Measurements from ENCODE around the gene PTPA.

PTPA gene

GRCh38 chr9:129145316-129145715, 34.1 kb downstream of the PTPA start:
- no peak for TF ChIP-seq FOXP2 (optimal IDR thresholded peaks at IDR 0.05; ENCODE audit: borderline replicate concordance, extremely low read depth, extremely low read length, insufficient read depth)
- TF ChIP-seq TAF1 (IDR thresholded peaks at IDR 0.05; ENCODE audit: borderline replicate concordance, insufficient read depth, low read length), result no peak
- no peak for TF ChIP-seq SIN3A (IDR thresholded peaks at IDR 0.05; ENCODE audit: borderline replicate concordance, insufficient read depth, low read length)
- no peak for TF ChIP-seq POLR2AphosphoS5 (IDR thresholded peaks at IDR 0.05; ENCODE audit: low read depth, low read length)
- TF ChIP-seq, protein P1, sequence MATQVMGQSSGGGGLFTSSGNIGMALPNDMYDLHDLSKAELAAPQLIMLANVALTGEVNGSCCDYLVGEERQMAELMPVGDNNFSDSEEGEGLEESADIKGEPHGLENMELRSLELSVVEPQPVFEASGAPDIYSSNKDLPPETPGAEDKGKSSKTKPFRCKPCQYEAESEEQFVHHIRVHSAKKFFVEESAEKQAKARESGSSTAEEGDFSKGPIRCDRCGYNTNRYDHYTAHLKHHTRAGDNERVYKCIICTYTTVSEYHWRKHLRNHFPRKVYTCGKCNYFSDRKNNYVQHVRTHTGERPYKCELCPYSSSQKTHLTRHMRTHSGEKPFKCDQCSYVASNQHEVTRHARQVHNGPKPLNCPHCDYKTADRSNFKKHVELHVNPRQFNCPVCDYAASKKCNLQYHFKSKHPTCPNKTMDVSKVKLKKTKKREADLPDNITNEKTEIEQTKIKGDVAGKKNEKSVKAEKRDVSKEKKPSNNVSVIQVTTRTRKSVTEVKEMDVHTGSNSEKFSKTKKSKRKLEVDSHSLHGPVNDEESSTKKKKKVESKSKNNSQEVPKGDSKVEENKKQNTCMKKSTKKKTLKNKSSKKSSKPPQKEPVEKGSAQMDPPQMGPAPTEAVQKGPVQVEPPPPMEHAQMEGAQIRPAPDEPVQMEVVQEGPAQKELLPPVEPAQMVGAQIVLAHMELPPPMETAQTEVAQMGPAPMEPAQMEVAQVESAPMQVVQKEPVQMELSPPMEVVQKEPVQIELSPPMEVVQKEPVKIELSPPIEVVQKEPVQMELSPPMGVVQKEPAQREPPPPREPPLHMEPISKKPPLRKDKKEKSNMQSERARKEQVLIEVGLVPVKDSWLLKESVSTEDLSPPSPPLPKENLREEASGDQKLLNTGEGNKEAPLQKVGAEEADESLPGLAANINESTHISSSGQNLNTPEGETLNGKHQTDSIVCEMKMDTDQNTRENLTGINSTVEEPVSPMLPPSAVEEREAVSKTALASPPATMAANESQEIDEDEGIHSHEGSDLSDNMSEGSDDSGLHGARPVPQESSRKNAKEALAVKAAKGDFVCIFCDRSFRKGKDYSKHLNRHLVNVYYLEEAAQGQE (IDR thresholded peaks at IDR 0.05; ENCODE audit: insufficient read depth in 1 of 2, low read depth in 2 of 2, low read length in 2 of 2), result no peak

GRCh38 chr9:129145841-129146292, 34.7 kb downstream of the PTPA start:
- TF ChIP-seq, protein P1 (IDR thresholded peaks at IDR 0.05; ENCODE audit: insufficient read depth in 1 of 2, low read depth in 2 of 2, low read length in 2 of 2), result no peak
- TF ChIP-seq TAF1 (IDR thresholded peaks at IDR 0.05; ENCODE audit: borderline replicate concordance, insufficient read depth, low read length) (no peak), FOXP2 (optimal IDR thresholded peaks at IDR 0.05; ENCODE audit: borderline replicate concordance, extremely low read depth, extremely low read length, insufficient read depth) (no peak), POLR2AphosphoS5 (IDR thresholded peaks at IDR 0.05; ENCODE audit: low read depth, low read length) (peak; percentile 18; the same call in 1 of the 2 replicates), SIN3A (IDR thresholded peaks at IDR 0.05; ENCODE audit: borderline replicate concordance, insufficient read depth, low read length) (no peak)

DNA sequence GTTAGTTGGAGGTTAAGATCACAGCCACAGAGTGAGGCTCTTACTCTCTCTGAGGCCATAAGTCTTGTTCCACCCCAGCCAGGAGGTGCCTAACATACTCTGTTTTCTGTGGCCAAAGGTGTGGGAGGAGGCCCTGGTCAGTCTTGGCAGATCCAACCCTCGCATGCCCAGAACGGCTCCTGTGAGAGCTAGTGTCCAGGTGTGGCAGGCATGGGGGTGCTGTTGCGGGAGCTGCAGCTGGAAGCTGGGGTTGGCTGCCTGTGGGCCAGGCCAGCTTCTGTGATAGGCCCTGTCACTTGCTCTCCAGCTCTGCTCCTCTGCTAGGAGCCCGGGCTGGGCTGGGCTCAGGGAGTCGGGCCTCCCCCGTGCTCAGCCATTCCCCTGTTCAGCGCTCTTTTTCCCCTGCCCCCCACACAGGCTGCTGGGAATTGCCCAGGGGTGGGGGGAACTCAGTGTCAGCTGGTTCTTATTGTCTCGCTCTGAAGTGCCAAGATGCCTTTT, 35.3 kb downstream of the PTPA start:
- TF ChIP-seq FOXP2 (optimal IDR thresholded peaks at IDR 0.05; ENCODE audit: borderline replicate concordance, extremely low read depth, extremely low read length, insufficient read depth) (no peak), POLR2AphosphoS5 (IDR thresholded peaks at IDR 0.05; ENCODE audit: low read depth, low read length) (no peak), SIN3A (IDR thresholded peaks at IDR 0.05; ENCODE audit: borderline replicate concordance, insufficient read depth, low read length) (no peak), TAF1 (IDR thresholded peaks at IDR 0.05; ENCODE audit: borderline replicate concordance, insufficient read depth, low read length) (no peak)
- TF ChIP-seq, protein P1 (IDR thresholded peaks at IDR 0.05; ENCODE audit: insufficient read depth in 1 of 2, low read depth in 2 of 2, low read length in 2 of 2), result no peak

GRCh38 chr9:129148463-129149204, 37.4 kb downstream of the PTPA start:
- TF ChIP-seq FOXP2 (optimal IDR thresholded peaks at IDR 0.05; ENCODE audit: borderline replicate concordance, extremely low read depth, extremely low read length, insufficient read depth), result no peak
- TF ChIP-seq TAF1 (IDR thresholded peaks at IDR 0.05; ENCODE audit: borderline replicate concordance, insufficient read depth, low read length), result no peak
- no peak for TF ChIP-seq SIN3A (IDR thresholded peaks at IDR 0.05; ENCODE audit: borderline replicate concordance, insufficient read depth, low read length)
- TF ChIP-seq, protein P1 (IDR thresholded peaks at IDR 0.05; ENCODE audit: insufficient read depth in 1 of 2, low read depth in 2 of 2, low read length in 2 of 2), result no peak
- TF ChIP-seq POLR2AphosphoS5 (IDR thresholded peaks at IDR 0.05; ENCODE audit: low read depth, low read length), result no peak
